Activated T-cell treated with anti-CD3 and anti-CD28 coated beads, Interleukin-2, amount 50 U/mL, for 24 hours (primary cell): ENCODE data around the gene PHKB.
"Not testable (repeated sequence)": the region's sequence is repeated elsewhere in the genome, so short reads cannot be mapped to it uniquely, and the experiment has no call there.

Experiments
- DNase-seq: peaks from one replicate; pipeline ENCODE4 v3.0.0-alpha.2; 2020
- H3K27ac Mint-ChIP-seq: 2 replicates; pipeline ENCODE4 v1.8.0; 2020; ENCODE audit warnings: mild to moderate bottlenecking, mixed read lengths
- H3K27me3 Mint-ChIP-seq: 2 replicates; pipeline ENCODE4 v1.8.0; 2020; ENCODE audit warnings: mixed read lengths
- H3K36me3 Mint-ChIP-seq: 2 replicates; pipeline ENCODE4 v1.8.0; 2020; ENCODE audit warnings: low read depth, mixed read lengths
- H3K4me1 Mint-ChIP-seq: 2 replicates; pipeline ENCODE4 v1.8.0; 2020; ENCODE audit warnings: low read depth, mixed read lengths
- H3K4me3 Mint-ChIP-seq: 2 replicates; pipeline ENCODE4 v1.8.0; 2020; ENCODE audit warnings: mild to moderate bottlenecking, moderate library complexity, mixed read lengths
- H3K9me3 Mint-ChIP-seq: 2 replicates; pipeline ENCODE4 v1.8.0; 2020; ENCODE audit warnings: mixed read lengths

Gene PHKB

DNA sequence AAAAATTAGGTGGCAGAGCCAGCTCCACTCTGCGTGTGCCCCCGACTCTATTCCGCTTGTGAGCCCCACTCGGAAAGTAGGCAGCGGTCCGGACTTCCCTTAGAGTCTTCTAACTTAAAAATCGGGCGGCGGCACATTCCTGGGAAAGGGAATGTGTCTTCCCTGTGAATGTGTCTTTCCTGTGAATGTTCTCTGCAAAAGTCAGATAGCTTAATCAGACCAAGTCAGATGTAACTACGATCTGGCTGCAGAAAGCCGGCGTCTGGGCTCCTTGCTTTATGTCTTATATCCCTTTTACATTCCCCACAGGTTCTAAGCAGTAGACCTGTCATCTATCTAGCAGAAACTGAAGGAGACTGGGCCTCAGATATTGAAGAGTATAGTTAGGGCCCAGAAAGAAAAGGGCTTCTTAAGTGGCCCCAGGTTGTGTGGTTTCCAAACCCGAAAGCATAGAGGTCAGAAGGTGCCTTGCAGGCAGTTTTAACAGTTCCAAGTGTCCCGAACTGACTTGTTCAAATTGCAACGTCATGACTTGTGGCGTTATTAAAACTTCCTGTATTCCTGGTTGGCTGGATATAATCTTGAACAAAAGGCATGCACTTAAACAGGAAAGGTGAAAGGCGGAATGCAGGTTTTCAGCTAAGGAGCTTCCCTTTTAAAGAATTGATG, 601 bp downstream of the PHKB start:
- Mint-ChIP-seq H3K4me3 (peak overlapping the region; percentile 95), H3K27me3 (no peaks in the 10 kb centered on the region), H3K4me1 (peaks cover 69% of the 10 kb centered on the region), H3K9me3 (no peaks in the 10 kb centered on the region), H3K36me3 (peaks cover 57% of the 10 kb centered on the region), H3K27ac (peak overlapping the region; percentile 97)
- no peak for DNase-seq

GRCh38 chr16:47463771-47464624, 2.9 kb downstream of the PHKB start:
- no peak overlapping the region for H3K27ac Mint-ChIP-seq
- peaks cover 46% of the 10 kb centered on the region for H3K36me3 Mint-ChIP-seq
- no peak overlapping the region for H3K4me3 Mint-ChIP-seq
- peaks cover 61% of the 10 kb centered on the region for H3K4me1 Mint-ChIP-seq
- no peaks in the 10 kb centered on the region for H3K9me3 Mint-ChIP-seq
- no peaks in the 10 kb centered on the region for H3K27me3 Mint-ChIP-seq
- no peak for DNase-seq

DNA sequence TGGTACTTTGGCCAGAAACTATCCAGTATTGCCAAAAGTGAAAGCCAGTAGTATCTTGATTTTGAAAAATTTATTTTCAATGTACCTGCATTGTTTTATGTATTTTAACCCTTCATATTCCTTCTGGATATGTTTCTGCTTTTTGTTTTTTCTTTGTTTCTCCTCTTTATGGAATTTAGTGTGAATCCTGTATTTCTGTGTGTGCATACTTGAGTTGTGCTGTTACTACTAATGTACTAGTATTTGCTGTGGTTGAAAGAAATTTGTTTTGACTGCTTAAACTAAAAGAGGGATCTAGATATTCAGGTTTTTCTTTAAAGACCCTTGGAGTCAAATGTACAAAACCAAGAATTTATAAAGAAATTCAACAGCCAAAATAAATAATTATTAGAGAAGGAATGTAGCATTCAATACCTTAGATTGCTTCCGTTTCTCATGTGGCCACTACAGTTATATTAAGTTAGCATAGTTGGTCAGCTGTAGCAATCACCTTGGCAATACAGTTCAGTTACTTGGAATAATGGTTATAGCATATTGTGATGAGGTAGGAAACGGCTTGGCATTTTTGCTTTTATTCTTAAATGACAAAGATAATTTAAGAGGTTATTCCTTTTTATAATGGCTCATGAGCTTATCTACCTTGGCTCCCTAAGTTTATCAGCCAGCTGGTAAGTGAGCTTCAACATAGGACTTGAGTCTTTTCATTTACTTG, 4.9 kb downstream of the PHKB start:
- no peak overlapping the region for H3K27ac Mint-ChIP-seq
- H3K4me3 Mint-ChIP-seq, result no peak overlapping the region
- H3K4me1 Mint-ChIP-seq, result peaks cover 49% of the 10 kb centered on the region
- DNase-seq, result no peak
- H3K27me3 Mint-ChIP-seq, result no peaks in the 10 kb centered on the region
- no peaks in the 10 kb centered on the region for H3K9me3 Mint-ChIP-seq
- peaks cover 37% of the 10 kb centered on the region for H3K36me3 Mint-ChIP-seq

- peaks cover 31% of the 10 kb centered on the region for H3K36me3 Mint-ChIP-seq
- no peak overlapping the region for H3K4me3 Mint-ChIP-seq
- no peak for DNase-seq
- peaks cover 41% of the 10 kb centered on the region for H3K4me1 Mint-ChIP-seq
- no peak overlapping the region for H3K27ac Mint-ChIP-seq
- H3K9me3 Mint-ChIP-seq, result no peaks in the 10 kb centered on the region
- no peaks in the 10 kb centered on the region for H3K27me3 Mint-ChIP-seq
Measured at GRCh38 chr16:47467501-47467900, 6.4 kb downstream of the PHKB start.

GRCh38 chr16:47468070-47468689, 7.0 kb downstream of the PHKB start:
- not testable (repeated sequence) for H3K4me3 Mint-ChIP-seq, DNase-seq, H3K27me3 Mint-ChIP-seq, H3K27ac Mint-ChIP-seq, H3K9me3 Mint-ChIP-seq
- H3K36me3 Mint-ChIP-seq, result peaks cover 31% of the 10 kb centered on the region
- H3K4me1 Mint-ChIP-seq, result peaks cover 35% of the 10 kb centered on the region

DNA sequence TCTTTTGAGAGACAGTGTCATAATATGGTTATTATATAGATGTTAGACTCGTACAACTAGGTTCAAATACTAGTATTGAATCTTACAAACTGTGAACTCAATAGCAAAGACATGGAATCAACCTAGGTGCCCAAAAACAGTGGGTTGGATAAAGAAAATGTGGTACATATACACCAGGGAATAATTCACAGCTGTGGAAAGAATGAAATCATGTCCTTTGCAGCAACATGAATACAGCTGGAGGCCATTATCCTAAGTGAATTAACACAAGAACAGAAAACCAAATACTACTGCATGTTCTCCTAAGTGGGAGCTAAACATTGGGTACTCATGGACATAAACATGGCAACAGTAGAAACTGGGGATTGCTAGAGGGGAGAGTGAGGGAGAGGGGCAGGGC, 8.1 kb downstream of the PHKB start:
- Mint-ChIP-seq H3K36me3 (peaks cover 24% of the 10 kb centered on the region), H3K4me3 (no peak overlapping the region), H3K27me3 (no peaks in the 10 kb centered on the region), H3K27ac (no peak overlapping the region), H3K4me1 (peaks cover 25% of the 10 kb centered on the region), H3K9me3 (no peaks in the 10 kb centered on the region)
- no peak for DNase-seq

DNA sequence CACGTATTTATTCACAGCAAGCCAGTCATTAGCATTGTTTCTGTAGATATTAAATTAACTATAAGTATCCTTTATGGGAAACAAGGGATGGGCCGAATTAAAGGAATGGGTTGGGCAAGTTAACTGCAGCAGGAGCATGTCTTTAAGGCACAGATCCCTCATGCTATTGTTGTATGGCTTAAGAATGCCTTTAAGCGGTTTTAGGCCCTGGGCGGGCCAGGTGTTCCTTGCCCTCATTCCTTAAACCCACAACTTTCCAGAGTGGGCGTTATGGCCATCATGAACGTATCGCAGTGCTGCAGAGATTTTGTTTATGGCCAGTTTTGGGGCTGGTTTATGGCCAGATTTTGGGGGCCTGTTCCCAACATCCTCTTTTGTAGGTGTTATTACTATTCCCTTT, 9.1 kb downstream of the PHKB start:
- Mint-ChIP-seq H3K4me1 (peaks cover 16% of the 10 kb centered on the region), H3K9me3 (no peaks in the 10 kb centered on the region), H3K36me3 (peaks cover 22% of the 10 kb centered on the region), H3K27me3 (no peaks in the 10 kb centered on the region), H3K27ac (no peak overlapping the region), H3K4me3 (no peak overlapping the region)
- no peak for DNase-seq

- H3K27me3 Mint-ChIP-seq, result no peaks in the 10 kb centered on the region
- H3K36me3 Mint-ChIP-seq, result peaks cover 20% of the 10 kb centered on the region
- no peak for DNase-seq
- no peaks in the 10 kb centered on the region for H3K9me3 Mint-ChIP-seq
- no peak overlapping the region for H3K4me3 Mint-ChIP-seq
- H3K27ac Mint-ChIP-seq, result no peak overlapping the region
- peaks cover 10% of the 10 kb centered on the region for H3K4me1 Mint-ChIP-seq
Measured at GRCh38 chr16:47470810-47471209, 9.7 kb downstream of the PHKB start.

- H3K27me3 Mint-ChIP-seq, DNase-seq, H3K27ac Mint-ChIP-seq, H3K4me1 Mint-ChIP-seq, H3K4me3 Mint-ChIP-seq, H3K9me3 Mint-ChIP-seq: not testable (repeated sequence)
- H3K36me3 Mint-ChIP-seq, result peaks cover 22% of the 10 kb centered on the region
Measured at GRCh38 chr16:47473004-47473403, 11.9 kb downstream of the PHKB start.

GRCh38 chr16:47473792-47474191, 12.7 kb downstream of the PHKB start:
- Mint-ChIP-seq H3K4me3 (no peak overlapping the region), H3K36me3 (peaks cover 20% of the 10 kb centered on the region), H3K27ac (no peak overlapping the region), H3K4me1 (peaks cover 8% of the 10 kb centered on the region), H3K27me3 (no peaks in the 10 kb centered on the region), H3K9me3 (no peaks in the 10 kb centered on the region)
- no peak for DNase-seq

- H3K36me3 Mint-ChIP-seq, result peaks cover 26% of the 10 kb centered on the region
- H3K4me3 Mint-ChIP-seq, result no peak overlapping the region
- H3K9me3 Mint-ChIP-seq, result no peaks in the 10 kb centered on the region
- no peak for DNase-seq
- no peaks in the 10 kb centered on the region for H3K27me3 Mint-ChIP-seq
- H3K27ac Mint-ChIP-seq, result no peak overlapping the region
- peaks cover 20% of the 10 kb centered on the region for H3K4me1 Mint-ChIP-seq
Measured at GRCh38 chr16:47475786-47476185, 14.7 kb downstream of the PHKB start.

- peaks cover 23% of the 10 kb centered on the region for H3K36me3 Mint-ChIP-seq
- no peaks in the 10 kb centered on the region for H3K9me3 Mint-ChIP-seq
- H3K27ac Mint-ChIP-seq, result no peak overlapping the region
- no peak for DNase-seq
- peaks cover 30% of the 10 kb centered on the region for H3K4me1 Mint-ChIP-seq
- H3K27me3 Mint-ChIP-seq, result no peaks in the 10 kb centered on the region
- H3K4me3 Mint-ChIP-seq, result no peak overlapping the region
Measured at GRCh38 chr16:47476654-47477345, 15.7 kb downstream of the PHKB start.

DNA sequence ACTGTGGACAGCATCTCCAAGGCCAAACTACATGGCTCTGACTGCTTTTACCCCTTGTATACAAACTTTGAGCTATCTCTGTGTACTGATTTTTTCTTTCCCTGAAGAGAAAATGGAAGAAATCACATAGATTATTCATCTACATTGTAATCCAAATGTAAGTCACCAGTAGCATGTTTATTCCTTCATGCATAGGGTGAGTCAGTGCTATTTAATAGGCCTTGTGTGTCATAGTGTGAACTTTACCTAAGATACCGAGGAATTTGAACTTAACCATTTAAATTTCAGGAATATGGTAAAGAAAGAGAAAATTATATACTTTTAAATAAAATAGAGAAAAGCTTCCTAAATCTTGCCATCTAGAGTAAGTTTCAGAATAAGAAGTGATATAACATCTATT, 16.5 kb downstream of the PHKB start:
- no peak overlapping the region for H3K27ac Mint-ChIP-seq
- DNase-seq, result no peak
- no peak overlapping the region for H3K4me3 Mint-ChIP-seq

DNA sequence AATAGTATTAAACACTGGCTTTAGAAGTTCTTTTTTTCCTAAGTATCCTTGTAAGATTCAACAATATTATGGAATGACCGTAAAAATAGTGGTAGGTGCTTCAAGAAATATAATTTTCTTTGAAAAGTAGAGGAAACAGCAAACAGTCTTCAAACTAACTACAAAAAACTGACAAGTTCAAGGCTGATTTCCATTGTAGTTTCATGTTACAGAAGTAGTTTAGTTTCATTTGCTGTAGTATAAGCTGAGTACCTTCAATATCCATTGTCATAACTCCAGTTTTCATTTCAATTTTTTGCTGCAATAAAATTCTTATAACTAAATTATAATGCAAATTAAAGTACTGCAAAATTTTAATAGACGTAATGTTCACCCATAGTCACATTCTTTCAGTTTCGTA, 19.3 kb downstream of the PHKB start:
- Mint-ChIP-seq H3K27me3 (no peaks in the 10 kb centered on the region), H3K4me3 (no peak overlapping the region), H3K27ac (no peak overlapping the region), H3K4me1 (peaks cover 41% of the 10 kb centered on the region), H3K36me3 (peaks cover 27% of the 10 kb centered on the region), H3K9me3 (no peaks in the 10 kb centered on the region)
- DNase-seq, result no peak

More for the DNA sequence above, 16.5 kb downstream of the PHKB start:
- Mint-ChIP-seq H3K9me3 (no peaks in the 10 kb centered on the region), H3K27me3 (no peaks in the 10 kb centered on the region), H3K4me1 (peaks cover 33% of the 10 kb centered on the region), H3K36me3 (peaks cover 24% of the 10 kb centered on the region)
